GM19455 (cell line): Measurements from ENCODE around the gene CLCNKB.

Experiments used
- ATAC-seq: cut with Tn5 transposase; IDR thresholded peaks from one replicate; pipeline ENCODE4 v1.9.1; 2021; ENCODE audit not compliant: unreplicated experiment

The CLCNKB gene

GRCh38 chr1:16073490-16074119, 30.0 kb downstream of the CLCNKB start, which contains the start of gene FAM131C:
TSS of gene FAM131C (minus strand) at chr1:16073651. CDS start at chr1:16073442, 209 bp downstream.
- ATAC-seq, result no peak

DNA sequence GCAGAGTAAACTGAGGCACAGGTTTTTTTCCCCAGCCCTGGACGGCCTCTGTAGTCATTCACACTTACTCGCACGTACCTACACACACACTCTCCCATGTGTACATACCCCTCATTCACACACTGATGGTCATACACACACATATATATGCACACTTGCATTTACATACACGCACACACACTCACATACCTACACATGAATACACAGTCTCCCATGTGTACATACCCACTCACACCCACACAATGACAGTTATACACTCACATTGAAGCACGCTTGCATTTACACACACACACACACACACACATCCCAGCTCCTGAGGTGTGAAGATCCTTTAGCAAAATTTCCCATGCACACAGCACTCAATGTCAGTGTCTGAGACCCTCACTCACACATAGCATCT, 30.6 kb downstream of the CLCNKB start:
- ATAC-seq, result no peak

DNA sequence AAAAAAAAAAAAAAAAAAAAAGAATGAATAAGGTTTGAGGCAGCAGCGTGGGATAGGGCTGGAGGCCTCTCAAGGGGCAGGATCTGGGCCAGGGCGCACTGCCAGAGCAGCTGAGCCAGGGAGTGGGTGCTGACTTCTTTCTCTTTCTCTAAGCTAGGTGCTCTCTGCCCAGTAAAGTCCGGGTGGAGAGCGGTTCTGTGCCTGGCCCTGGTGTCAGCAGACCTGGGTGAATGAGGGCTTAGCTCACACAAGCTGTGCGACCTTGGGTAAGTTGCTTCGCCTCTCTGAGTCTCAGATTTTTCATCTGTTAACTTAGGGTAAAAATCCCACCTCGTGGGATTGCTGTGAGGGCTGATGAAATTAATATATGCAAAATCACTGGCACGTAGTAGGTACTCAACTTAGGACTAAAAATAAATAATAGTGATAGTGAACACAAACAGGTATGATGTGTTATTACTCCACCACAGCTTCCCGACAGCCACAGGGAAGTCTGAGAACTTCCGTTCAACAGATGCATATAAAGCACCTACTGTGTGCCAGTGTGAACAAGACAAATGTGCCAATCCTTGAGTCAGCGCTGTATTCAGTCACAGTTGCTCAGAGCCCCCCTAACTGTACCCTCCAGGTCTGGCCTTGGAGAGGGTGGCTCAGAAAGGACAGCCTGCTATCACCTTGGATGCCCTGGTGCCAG, 31.9 kb downstream of the CLCNKB start:
- no peak for ATAC-seq

DNA sequence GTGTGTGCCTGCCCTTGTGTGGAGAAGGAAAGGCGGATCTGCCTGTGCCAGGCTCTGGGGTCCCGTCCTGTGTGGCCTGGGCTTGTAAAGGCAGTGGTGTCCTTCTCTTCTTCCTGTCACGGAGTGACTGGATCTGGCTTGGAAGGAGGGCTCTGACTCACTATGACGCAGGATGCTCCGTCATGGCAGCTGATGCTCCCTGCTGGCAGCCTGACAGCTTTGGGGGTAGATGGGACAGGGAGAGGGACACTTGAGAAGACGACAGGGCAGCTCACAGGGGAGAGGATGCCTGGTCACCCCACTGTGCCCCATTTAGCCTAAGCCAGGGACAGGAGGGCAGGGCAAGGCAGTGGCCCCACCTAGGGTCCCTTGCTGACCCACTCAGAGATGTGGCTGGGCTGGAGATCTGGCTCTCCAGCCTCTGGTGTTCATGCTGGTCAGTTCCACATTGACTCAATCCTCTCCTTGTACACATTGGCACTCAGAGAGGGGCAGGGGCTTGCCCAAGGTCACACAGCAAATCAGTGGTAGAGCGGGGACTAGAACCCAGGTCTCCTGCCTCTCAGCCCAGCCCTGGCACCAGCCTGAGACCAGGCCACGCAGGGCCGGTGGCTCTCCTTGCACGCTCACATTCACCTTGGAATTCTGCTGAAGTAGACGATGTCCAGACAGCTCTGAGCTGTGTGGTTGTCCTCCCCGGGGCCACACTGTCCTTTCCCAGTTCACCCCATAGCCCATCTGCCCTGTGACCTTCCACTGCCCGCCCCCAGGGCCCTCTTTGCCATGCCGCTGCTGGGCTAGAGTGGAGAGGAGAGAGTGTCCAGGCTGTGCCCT, 32.7 kb downstream of the CLCNKB start:
- no peak for ATAC-seq

GRCh38 chr1:16076865-16077238, 33.3 kb downstream of the CLCNKB start:
- ATAC-seq, result no peak

- no peak for ATAC-seq
Observed at GRCh38 chr1:16077406-16078245, 34.0 kb downstream of the CLCNKB start.

DNA sequence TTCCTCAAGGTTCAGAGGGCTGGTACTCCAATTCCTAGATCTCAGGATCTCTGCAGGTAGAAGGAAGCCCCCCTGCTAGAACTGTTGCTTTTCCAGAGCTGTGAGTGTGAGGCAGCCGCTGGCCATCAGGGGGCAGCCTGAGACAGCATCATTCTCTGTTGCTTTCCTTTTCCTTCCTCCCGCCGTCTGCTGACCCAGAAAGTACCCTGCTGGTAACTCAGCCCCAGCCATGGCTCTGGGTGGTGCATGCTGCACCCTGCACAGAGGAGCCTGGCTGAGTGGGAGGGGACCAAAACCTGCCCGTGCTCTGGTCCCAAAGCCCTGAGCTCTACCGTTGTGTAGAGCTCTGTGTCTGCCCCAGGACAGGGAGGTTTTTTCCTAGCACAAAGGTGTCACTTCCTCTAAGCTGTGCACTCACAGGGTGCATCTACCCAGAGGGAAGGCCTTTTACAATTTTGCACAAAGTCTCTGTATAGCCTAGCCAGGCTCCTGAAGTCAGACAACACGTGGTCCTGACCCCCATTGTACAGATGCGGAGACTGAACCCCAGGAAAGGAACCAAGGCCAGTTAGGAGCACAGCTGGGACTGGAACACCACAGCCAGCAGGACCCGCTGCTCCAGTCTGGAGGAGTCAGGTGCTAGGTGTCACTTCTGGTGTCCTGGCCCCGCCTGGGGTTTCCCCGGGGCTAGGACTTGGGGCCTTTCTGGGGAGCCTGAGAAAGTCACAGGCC, 35.5 kb downstream of the CLCNKB start:
- ATAC-seq, result no peak

DNA sequence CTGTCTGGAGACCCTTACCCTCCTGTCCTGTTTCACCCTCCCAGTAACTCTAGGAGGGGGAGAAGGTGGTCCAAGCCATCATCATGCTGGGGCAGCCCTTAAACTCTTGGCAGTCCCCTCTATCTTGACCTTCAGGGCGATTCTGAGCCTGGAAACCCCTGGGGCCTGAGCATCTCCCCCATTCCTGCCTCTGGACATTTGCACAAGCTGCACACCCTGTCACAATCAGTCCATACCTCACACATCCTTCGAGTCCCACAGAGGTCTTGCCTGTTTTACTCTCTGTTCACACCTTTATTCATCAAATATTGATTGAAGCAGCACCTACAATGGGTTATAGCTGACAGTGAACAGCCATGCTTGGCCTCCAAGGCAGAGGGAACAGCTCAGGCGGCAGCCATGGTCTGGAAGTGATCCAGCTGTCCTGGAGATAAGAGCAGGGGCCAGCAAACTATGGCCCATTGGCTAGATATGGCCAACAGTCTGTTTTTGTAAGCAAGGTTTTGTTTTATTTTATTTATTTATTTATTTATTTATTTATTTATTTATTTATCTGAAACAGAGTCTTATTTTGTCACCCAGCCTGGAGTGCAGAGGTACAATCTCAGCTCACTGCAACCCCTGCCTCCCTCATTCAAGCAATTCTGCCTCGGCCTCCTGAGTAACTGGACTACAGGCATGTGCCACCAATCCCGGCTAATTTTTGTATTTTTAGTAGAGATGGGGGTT, 37.0 kb downstream of the CLCNKB start:
- no peak for ATAC-seq

GRCh38 chr1:16081636-16082035, 38.1 kb downstream of the CLCNKB start:
- ATAC-seq, result no peak

DNA sequence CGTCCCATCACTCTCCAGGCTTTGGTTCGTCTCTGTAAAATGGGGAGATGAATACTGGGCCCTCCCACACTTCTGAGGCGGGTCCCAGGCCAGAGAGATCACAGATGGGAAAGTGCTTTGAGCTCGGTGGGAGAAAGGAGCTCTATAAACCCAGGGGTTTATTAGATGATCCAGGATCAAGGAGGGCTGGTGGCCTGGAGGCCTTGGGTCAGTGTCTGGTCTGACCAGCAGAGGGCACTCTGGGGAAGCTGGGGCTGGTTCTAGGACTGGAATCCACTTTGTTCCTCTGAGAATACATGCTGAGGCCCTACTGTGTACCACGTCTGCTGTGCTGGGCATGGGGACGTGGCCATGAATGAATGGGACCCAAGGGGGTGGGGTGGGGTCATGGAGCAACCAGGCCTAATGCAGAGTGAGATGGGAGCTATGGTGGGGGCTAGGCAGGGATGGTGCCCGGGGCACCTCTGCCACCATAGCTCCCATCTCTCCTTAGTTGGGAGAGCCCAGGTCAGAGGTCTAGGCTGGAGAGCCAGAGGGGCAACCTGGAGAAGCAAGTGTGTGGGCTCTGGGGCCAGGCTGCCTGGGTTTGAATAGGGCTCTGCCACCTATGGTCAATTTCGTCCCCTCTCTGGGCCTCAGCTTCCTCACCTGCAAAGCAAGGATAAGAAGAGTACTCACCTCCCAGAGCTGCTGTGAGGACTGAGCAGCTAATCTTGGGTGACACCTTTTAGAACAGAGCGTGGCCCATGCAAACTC, 38.9 kb downstream of the CLCNKB start:
- no peak for ATAC-seq

GRCh38 chr1:16083486-16083885, 39.9 kb downstream of the CLCNKB start:
- no peak for ATAC-seq

GRCh38 chr1:16085522-16085921, 41.9 kb downstream of the CLCNKB start:
- ATAC-seq, result no peak

- ATAC-seq, result no peak
Observed at GRCh38 chr1:16087733-16088132, 44.2 kb downstream of the CLCNKB start.

DNA sequence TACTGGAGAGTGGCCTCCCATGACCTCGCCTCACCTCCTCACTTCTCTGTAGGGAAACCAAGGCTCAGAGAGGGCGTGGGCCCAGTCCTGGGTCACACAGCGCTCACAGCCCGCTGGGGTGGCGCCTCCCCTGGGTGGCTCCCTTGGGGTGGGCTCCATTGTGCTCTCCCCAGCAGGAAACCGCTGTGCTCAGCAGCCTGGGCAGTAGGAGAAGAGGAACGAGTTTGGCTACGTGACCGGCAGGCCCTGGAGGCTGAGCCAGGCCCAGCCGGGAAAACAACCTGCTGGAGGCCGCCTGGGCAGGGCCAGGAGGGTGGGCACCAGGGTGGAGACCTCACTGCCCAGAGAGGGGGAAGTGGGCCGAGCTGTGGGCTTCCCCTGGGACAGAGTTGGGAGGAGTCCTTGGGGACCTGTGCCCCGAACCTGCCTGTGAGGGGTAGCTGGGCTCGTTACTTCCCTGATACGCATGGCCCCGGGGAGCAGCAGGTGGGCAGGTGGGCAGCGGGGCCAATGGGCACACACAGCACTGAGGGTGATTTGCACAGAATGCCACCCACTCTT, 44.8 kb downstream of the CLCNKB start:
- ATAC-seq, result no peak

GRCh38 chr1:16088996-16089395, 45.4 kb downstream of the CLCNKB start:
- no peak for ATAC-seq

- ATAC-seq, result no peak
Observed at GRCh38 chr1:16090076-16090826, 46.7 kb downstream of the CLCNKB start.

DNA sequence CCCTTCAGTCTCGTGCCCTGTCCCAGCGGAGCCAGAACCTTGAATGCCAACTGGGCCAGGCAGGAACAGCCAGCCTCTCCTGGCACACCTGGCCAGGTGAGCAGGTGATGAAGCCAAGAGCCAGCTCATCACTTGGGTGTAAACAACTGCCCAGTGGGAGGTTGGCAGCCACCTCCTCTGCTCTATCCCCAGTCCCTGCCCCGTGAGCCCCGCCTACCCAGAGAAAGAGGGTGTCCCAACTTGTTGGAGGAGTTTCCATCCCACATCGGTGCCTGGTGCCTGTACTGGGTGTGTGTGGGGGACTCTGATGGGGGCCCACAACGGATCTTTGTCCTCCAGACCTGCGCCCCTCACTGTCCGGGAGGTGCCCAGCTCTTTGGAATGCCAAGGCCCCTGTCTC, 47.7 kb downstream of the CLCNKB start:
- no peak for ATAC-seq
